NCI-H187 (cell line): Measurements from ENCODE around the gene KCTD7.
"Not testable (repeated sequence)": the region's sequence is repeated elsewhere in the genome, so short reads cannot be mapped to it uniquely, and the experiment has no call there.

Experiments used
- DNase-seq, 2 experiments: peaks; one replicate each; lab custom pipeline; 2025; lab: John Stamatoyannopoulos, UW

Gene KCTD7

DNA sequence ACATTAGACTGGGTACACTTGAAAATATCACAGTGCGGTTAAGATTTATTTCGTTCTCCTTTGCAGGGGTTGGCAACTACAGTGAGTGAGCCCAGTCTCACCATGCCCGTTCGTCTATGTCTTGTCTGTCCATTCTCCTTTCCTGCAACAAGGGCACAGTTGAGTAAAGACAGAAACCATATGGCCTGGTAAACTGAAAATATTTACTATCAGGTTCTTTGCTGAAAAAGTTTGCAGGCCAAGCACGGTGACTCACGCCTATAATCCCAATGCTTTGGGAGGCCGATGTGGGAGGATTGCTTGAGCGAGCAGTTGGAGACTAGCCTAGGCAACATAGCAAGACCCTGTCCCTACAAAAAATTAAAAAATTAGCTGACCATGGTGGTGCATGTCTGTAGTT, 11.4 kb upstream of the KCTD7 start:
- no peak for DNase-seq

DNA sequence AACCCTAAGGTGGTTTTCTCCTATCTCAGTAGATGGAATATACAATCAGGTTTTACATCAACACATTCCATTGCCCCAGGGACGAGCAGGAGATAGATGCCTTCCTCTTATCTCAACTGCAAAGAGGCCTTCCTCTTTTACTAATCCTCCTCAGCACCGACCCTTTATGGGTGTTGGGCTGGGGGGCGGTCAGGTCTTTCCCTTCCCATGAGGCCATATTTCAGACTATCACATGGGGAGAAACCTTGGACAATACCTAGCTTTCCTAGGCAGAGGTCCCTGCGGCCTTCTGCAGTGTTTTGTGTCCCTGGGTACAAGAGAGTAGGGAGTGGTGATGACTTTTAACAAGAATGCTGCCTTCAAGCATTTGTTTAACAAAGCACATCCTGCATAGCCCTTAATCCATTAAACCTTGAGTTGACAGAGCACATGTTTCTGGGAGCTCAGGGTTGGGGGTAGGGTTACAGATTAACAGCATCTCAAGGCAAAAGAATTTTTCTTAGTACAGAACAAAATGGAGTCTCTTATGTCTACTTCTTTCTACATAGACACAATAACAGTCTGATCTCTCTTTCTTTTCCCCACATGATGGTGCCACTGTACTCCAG, 9.2 kb upstream of the KCTD7 start:
- not testable (repeated sequence) for DNase-seq

DNA sequence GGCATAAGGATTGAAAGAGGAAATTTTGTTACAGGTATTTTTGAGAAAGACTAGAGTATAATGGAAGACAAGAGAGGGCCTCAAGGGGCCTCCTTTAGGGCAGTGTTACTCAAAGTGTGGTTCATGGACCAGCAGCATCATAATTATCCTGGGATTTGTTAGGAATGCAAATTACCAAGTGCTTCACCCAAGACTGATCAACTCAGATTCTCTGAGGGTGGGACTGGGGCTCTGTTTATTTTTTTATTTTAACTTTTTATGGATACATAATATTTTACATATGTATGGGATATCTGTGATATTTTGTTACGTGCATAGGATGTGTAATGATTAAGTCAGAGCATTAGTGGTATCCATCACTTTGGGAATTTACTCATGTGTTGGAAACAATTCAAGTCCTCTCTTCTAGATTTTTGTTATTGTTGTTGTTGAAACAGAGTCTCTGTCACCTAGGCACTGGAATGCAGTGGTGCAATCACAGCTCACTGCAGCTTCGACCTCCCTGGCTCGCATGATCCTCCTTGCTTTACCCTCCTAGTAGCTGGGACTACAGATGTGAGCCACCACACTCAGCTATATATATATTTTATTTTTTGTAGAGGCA, 2.2 kb upstream of the KCTD7 start:
- DNase-seq = no peak

DNA sequence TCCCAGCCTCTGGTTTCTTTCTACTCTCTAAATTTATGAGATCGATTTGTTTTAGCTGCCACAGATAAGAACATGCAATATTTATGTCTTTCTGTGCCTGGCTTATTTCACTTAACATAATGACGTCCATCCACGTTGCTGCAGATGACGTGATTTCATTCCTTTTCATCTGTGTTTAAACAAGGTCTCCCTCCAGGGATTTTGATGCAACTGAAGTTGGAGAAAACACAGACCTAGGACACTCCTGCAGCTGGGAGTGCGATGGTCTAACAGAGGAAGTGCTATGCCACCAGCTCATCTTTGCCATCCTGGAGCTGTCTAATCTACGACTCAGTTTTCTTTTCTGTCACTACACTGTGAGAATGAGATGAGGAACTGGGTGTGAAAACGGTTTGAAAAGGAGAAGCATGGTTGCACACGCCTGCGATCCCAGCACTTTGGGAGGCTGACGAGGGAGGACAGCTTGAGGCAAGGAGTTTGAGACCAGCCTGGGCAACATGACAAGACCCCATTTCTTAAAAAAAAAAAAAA, 1.5 kb upstream of the KCTD7 start:
- DNase-seq = no peak

DNA sequence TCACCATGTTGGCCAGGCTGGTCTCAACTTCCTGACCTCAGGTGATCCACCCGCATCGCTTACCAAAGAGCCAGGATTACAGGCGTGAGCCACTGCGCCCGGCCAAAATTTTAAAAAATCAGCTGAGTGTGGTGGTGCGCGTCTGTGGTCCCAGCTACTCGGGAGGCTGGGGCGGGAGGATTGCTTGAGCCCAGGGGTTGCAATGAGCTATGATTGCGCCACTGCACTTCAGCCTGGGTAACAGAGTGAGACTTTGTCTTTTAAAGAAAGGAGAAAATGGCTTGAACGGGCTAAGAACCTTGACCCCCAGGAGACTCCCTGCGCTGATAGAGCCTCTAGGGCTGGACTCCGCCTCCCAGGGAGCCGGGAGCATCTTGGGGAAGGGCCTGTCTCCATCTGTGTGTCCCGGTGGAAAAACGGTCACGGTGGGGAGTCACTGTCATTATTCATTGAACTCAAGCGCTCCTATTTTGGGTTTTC, 760 bp upstream of the KCTD7 start:
- DNase-seq = peak in 1 of 2 experiments; percentile 61

DNA sequence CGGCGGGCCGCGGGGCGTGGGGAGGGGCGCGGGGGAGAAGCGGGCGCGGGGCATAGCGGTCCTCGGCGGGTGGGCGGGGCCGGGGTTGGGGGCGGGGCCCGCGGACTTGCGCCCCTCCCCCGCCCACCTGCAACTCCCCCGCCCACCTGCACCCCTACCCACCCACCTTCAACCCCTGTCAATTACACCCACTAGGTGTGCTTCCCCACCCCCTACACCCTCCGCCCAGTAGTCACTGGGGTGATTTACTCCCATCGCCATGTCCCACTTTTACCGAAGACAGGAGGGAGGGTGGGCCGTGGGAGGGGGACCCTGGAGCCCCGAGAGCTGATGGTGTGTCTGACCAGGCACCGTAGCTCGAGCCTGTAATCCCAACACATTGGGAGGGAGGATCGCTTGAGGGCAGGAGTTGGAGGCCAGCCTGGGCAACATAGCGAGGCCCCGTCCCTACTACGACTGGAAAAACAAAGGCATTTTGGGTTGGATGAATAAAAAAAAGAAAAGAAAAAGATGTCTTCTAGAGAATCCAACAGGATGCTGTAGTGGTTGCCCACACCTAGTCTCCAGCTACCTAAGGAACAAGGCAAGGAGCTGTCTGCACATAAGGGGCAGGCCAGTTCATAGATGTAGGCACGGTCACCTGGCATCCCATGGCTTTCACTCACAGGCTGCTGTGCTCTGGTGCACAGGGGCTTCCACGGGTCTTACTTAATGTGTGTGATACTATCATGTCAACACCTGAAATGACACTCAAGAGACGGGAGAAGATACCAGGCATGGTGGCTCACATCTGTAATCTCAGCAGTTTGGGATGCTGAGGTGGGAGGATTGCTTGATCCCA, 761 bp downstream of the KCTD7 start:
- no peak for DNase-seq

DNA sequence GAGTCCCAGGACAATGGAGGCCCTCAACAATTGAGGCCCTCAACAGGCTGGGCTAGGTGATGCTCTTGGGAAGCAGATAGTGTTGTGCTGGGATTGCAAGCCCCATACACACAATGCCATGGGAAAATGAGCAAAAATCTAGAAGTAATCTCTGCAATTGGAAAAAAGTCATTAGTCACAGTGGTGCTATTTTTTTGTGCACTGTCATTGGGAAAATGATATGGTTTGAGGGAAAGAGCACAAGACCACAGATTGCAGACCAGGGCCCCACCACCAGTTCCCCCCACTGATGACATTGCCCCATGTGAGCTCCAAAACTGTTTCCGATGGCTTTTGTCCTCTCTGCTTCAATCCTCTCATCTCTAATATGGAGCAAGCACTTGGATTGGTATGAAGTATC, 1.9 kb downstream of the KCTD7 start:
- DNase-seq = no peak

DNA sequence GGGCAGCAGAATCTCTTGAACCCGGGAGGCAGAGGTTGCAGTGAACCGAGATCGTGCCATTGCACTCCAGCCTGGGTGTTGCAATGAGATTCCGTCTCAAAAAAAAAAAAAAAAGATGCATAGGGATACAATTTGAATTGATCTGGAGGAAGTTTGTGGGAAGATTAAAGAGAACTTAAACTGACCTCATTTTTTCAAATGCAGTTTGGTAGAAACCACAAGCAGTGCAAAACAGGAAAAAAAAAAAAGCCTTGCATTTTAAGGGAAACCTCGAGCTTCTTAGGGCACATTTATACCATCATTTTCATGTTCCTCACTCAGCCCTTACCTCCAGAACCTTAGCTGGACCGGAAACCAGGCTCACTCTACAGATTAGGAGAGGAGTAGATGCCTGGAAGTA, 2.8 kb downstream of the KCTD7 start:
- DNase-seq = no peak

DNA sequence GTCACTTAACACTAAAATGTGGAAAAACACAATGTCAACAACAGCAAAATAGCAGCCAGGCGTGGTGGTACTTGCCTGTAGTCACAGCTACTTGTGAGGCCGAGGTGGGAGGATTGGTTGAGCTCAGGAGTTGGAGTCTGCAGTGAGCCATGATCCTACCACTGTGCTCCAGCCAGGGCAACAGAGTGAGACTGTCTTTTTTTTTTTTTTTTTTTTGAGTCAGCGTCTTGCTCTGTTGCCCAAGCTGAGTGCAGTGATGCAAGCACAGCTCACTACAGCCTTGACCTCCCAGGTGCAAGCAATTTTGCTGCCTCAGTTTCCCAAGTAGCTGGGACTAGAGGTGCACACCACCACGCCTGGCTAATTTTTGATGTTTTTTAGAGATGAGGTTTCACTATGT, 6.1 kb downstream of the KCTD7 start:
- no peak for DNase-seq

DNA sequence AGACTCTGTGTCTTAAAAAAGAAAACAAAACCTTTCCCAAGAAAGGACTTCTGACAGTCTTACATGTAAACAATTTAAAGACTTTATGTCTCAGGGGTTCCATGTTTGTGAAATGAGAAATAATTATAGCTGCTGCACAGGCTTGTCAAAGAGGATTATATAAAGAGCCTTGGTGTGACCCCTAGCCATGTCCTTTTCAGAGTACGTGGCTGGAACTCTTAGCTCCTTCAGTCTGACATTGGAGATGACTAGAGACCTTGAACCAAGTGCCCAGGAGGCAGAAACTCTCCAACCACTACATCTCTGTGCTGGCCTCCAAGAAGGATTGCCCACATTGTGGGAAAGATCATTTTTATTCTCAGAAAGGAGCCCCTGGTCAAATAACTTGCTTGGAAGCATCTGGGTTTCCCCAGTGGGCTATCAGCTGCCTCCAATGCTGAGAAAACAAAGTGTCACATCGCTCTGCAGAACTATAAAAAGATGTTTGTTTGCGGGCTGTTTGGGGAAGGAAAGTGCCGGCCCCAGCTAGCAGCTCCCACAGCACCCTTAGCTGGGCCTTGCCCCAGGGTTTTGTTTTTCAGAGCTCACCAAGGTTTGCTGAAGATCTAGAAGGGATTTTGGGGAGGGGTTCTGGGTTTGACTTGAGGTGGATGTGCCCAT, 6.8 kb downstream of the KCTD7 start:
- not testable (repeated sequence) for DNase-seq

DNA sequence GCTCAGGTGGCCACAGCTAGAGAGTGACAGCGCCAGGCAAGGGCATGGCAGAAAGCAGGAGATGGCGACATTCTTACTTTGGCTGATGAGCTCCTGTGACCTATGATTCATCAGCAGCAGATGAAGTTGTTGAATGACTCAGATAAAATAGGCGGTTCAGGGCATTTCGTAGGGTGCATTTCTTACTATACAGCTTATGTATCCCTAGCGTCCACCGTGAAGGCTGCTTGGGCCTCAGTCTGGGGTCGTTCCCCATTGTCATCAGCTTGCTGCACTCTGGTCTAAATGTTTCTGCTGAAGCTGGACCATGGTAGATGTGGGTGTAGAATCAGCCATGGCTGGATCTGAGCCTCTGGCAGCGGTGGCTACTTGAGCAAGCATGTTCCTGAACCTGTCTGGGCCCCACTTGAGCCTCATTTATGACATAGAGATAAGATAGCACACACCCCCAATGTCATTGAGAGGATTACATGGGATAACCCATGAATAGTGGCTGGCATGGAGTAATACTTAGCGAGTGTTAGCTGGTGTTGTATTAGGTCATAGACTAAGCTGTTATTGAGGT, 7.4 kb downstream of the KCTD7 start:
- not testable (repeated sequence) for DNase-seq

DNA sequence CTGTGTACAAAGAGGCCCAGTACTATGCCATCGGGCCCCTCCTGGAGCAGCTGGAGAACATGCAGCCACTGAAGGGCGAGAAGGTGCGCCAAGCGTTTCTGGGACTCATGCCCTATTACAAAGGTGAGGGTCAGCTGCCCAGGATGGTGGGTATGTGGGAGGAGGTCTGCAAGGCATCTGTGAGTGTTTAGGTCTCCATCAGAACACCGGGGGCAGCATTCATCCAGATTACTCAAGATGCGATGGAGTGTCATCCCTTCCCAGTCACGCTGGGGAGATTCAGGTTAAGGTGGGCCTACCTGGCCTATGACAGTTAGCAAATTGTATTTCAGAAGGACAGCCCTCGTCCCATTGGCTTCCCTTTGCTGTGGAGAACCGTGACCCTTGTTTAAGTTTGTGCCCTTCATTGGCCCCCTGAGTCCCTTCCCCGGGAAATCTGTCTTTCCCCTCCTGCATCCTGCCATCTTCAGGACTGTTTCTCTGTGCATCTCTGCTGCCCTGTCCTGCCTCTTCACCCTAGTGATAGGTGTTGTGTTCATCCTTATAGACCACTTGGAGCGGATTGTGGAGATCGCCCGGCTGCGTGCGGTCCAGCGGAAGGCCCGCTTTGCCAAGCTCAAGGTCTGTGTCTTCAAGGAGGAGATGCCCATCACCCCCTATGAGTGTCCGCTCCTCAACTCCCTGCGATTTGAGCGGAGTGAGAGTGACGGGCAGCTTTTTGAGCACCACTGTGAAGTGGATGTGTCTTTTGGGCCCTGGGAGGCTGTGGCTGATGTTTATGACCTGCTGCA, 9.8 kb downstream of the KCTD7 start:
- DNase-seq = no peak

DNA sequence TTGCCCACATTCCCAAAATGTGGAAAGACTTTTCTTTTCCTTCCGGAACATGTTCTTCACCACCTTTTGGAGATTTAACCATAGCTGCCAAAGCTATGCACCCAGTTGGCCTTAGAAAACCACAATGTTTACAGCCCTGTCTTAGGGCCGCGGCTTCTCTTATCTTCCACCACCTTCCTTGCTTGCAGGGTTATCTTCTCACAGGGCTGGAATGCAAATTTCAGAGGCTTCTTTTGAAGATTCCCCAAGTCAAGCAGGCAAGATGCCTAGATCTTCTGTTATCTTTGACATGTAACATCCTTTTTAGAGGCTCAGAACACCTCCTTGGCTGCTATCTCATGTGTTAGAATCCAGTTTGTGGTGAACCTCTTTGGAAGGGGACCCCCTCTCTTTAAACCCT, 11.1 kb downstream of the KCTD7 start:
- no peak for DNase-seq

DNA sequence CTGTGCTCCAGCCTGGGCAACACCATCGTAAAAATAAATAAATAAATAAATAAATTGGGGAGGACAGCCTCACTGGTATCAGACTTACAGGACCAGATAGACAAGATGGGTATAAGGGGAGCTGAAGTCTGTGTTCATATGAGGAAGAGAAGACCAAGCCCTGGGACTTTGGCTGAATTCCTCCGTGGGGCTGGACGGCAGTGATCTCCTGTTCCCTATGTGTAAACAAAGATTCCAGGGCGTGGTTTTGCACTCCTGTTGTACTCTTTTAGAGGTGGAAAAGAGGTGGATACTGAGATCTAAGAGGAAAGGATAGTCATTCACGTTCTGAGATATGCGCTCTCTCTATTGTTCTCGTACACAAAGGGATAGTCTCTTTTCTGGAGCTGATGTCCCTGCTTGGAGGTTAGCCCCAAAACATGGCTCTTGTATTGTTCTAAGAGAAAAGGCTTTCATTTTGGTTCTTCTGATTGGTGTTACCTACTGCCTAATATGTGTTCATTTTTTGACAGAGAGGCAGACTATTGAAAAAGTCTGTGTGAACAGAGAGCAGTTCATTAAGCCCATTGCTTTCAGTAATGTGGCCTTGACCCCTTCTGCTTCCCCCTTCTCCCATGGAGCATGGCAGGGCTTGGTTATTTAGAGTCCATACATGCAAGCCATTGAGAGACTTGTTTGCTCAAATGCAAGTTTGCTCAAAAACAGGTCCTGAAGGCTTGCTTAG, 12.3 kb downstream of the KCTD7 start:
- no peak for DNase-seq

DNA sequence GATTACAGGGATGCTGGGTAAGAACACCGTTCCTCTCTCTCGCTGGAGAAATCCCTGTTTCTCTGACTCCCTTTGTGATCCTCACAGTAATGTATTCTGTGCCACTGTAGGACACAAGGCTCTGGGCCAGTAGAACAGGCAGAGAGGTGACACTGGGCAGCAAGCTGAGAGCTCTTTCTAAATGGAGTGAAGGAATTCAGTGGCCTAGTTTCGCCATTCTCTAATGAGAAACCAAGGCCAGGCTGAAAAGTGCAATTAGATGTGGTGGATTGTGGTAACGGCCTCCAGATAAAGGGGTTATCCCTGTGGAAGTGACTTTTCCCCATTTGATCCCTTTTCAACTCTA, 12.8 kb downstream of the KCTD7 start:
- no peak for DNase-seq

DNA sequence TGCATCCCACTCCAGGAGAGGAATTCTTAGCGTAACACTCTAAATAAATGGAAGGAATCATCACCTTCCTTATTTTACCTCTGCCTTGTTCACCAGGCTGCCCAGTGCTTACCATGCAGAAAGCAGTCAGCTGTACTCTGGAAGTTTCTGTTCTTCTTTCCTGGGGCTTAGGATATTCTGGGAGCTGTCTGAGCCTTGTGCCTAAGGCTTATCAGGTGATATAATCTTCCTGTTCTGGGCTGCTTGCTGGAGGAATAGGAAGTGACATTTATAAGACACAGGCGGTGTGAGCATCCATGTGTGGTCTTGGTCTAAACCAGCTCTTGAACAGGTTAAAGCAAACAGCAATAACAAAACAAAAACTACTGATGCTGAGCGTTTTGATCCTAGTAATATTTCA, 13.5 kb downstream of the KCTD7 start:
- DNase-seq = no peak

DNA sequence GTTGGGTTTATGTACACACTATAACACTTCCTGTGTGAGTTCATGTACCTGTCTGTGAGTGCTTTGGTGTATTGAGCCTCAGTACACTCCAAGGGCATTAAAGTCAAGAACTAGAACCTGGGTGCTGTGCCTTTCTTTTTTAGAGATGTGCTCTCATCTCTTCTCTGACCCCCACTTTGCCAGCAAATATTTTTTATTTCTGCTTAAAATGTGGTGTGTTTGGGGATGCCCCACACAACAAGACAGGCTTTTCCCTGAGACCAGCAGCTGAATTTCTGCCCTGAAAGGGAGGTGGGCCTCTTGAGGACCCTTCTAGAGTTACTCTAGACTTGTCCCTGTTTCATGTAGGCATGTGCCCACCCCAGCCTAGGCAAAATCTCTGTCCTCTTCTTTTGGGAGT, 14.3 kb downstream of the KCTD7 start:
- no peak for DNase-seq

DNA sequence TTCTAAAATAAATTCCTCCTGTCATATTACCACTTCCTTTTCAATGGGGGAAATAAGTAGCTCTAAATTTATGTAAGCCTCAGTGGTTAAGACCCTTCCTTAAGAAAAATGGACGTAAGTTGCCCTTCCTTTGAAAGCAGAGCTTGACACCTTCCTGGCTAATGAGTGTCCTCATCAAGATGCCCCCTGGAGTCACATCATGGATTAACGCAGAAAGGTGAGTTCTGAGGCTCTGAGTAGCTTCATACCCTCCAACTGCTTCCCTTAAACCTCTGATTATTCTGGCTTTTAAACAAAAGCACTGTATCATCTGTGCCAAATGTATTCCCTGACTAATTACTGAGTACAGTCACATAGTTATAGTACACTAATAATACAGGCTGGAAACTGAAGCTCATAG, 14.7 kb downstream of the KCTD7 start:
- no peak for DNase-seq

DNA sequence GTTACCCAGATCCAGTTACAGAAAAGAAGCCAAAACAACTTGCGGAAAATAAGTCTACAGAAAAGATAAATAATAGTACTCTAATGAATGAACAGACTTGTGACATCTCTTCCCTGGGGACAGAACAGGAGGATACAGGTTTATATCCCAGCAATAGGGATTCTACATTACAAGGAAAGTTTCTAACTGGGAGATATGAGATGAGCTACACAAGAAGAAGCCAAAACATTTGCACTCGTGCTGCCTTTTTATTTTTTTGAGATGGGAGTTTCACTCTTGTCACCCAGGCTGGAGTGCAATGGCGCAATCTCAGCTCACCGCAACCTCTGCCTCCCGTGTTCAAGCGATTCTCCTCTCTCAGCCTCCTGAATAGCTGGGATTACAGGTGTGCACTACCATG, 22.3 kb downstream of the KCTD7 start:
- not testable (repeated sequence) for DNase-seq

DNA sequence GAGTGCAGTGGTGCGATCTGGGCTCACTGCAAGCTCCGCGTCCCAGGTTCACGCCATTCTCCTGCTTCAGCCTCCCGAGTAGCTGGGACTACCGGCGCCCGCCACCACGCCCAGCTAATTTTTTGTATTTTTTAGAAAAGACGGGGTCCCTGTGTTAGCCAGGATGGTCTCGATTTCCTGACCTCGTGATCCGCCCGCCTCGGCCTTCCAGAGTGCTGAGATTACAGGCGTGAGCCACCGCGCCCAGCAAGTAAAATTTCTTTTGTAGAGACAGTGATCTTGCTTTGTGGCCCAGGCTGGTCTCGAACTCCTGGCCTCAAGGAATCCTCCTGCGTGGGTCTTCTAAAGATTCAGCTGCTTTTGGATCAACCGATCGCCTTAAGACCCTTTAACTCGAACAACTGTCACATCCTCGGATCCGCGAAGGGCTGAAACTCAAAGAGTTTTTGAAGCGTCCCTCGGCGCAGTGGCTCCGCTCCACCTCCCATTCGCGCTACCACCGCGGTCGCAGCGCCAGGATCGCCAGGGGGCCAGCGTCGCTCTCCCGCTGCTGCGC, 25.1 kb downstream of the KCTD7 start:
- not testable (repeated sequence) for DNase-seq
